ENCODE data around the gene PSEN2.

Gene PSEN2

DNA sequence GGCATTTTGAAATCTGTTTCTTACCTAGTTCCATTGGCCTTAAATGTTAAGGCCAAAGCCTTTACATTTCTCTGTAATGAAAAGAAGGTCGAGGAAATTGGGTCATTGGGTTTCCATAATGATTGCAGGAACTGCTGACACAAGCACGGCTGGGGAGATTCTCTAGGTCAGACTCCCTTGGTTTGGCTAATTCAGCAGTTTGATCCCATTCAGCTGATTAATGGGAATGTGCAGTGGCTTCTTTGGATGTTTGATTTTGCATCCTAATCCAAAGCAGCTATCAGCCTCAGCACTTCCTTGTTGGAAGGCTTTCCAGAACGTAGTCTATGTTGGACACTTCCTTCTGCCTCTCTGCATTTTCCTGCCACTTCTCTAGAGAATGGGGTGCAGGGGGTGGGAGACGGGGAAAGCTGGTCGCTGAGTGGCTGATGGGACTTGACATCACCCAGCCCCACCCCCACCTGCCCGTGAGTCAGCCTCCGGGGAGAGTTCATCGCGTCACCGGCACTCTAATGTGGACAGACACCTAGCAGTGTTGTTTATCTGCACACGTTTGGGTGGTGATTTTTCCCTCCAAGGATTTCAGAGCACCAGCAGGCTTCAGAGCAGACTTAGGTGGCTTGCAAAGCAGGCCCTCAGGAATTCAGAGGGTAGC, 5.4 kb downstream of the PSEN2 start:
- TF ChIP-seq TCF12 (IDR thresholded peaks at IDR 0.05; ENCODE audit: low read depth) (no peak), CEBPB (IDR thresholded peaks at IDR 0.05) (no peak), YY1 (IDR thresholded peaks at IDR 0.05; ENCODE audit: low read depth) (no peak), TAF1 (IDR thresholded peaks at IDR 0.05; ENCODE audit: low read depth) (no peak), ZBTB7A (IDR thresholded peaks at IDR 0.05; ENCODE audit: low read depth) (no peak), FOXM1 (IDR thresholded peaks at IDR 0.05; ENCODE audit: borderline replicate concordance, low read depth) (no peak), NFIC (IDR thresholded peaks at IDR 0.05) (no peak), EP300 (IDR thresholded peaks at IDR 0.05; ENCODE audit: borderline replicate concordance) (no peak)

DNA sequence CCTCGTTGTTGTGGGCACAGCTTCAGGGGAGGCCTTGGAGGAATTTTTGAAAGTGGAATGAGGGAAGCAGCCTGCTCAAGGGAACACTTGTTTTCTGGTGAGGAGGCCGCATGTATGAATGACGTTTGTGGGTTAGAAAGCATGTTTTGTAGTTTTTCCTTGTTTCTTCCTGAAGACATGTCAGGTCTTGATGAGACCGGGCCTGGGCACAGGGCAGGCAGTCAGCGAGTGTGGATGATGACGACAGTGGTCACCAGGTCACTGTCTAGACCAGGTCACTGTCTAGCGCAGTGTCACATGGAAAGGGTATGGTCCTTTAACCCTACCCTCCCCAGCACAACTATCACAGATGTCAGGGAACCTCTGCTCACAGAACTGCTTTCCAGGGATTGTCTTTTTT, 7.3 kb downstream of the PSEN2 start:
- TF ChIP-seq YY1 (IDR thresholded peaks at IDR 0.05; ENCODE audit: low read depth) (no peak), TEAD4 (IDR thresholded peaks at IDR 0.05) (no peak), TAF1 (IDR thresholded peaks at IDR 0.05; ENCODE audit: low read depth) (no peak), ZBTB7A (IDR thresholded peaks at IDR 0.05; ENCODE audit: low read depth) (no peak), NFIC (IDR thresholded peaks at IDR 0.05) (no peak), EGR1 (IDR thresholded peaks at IDR 0.05) (no peak), TCF12 (IDR thresholded peaks at IDR 0.05; ENCODE audit: low read depth) (no peak), CREB1 (IDR thresholded peaks at IDR 0.05; ENCODE audit: low read depth) (no peak), FOXM1 (IDR thresholded peaks at IDR 0.05; ENCODE audit: borderline replicate concordance, low read depth) (no peak), RAD21 (IDR thresholded peaks at IDR 0.05; ENCODE audit: low read depth) (no peak), EP300 (IDR thresholded peaks at IDR 0.05; ENCODE audit: borderline replicate concordance) (no peak), CEBPB (IDR thresholded peaks at IDR 0.05) (no peak)
- TF ChIP-seq, protein P1, sequence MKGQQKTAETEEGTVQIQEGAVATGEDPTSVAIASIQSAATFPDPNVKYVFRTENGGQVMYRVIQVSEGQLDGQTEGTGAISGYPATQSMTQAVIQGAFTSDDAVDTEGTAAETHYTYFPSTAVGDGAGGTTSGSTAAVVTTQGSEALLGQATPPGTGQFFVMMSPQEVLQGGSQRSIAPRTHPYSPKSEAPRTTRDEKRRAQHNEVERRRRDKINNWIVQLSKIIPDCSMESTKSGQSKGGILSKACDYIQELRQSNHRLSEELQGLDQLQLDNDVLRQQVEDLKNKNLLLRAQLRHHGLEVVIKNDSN (IDR thresholded peaks at IDR 0.05), result no peak
- TF ChIP-seq, protein P2, sequence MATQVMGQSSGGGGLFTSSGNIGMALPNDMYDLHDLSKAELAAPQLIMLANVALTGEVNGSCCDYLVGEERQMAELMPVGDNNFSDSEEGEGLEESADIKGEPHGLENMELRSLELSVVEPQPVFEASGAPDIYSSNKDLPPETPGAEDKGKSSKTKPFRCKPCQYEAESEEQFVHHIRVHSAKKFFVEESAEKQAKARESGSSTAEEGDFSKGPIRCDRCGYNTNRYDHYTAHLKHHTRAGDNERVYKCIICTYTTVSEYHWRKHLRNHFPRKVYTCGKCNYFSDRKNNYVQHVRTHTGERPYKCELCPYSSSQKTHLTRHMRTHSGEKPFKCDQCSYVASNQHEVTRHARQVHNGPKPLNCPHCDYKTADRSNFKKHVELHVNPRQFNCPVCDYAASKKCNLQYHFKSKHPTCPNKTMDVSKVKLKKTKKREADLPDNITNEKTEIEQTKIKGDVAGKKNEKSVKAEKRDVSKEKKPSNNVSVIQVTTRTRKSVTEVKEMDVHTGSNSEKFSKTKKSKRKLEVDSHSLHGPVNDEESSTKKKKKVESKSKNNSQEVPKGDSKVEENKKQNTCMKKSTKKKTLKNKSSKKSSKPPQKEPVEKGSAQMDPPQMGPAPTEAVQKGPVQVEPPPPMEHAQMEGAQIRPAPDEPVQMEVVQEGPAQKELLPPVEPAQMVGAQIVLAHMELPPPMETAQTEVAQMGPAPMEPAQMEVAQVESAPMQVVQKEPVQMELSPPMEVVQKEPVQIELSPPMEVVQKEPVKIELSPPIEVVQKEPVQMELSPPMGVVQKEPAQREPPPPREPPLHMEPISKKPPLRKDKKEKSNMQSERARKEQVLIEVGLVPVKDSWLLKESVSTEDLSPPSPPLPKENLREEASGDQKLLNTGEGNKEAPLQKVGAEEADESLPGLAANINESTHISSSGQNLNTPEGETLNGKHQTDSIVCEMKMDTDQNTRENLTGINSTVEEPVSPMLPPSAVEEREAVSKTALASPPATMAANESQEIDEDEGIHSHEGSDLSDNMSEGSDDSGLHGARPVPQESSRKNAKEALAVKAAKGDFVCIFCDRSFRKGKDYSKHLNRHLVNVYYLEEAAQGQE (IDR thresholded peaks at IDR 0.05; ENCODE audit: low read depth), result no peak
- TF ChIP-seq, protein P3, sequence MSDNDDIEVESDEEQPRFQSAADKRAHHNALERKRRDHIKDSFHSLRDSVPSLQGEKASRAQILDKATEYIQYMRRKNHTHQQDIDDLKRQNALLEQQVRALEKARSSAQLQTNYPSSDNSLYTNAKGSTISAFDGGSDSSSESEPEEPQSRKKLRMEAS (IDR thresholded peaks at IDR 0.05), result no peak

DNA sequence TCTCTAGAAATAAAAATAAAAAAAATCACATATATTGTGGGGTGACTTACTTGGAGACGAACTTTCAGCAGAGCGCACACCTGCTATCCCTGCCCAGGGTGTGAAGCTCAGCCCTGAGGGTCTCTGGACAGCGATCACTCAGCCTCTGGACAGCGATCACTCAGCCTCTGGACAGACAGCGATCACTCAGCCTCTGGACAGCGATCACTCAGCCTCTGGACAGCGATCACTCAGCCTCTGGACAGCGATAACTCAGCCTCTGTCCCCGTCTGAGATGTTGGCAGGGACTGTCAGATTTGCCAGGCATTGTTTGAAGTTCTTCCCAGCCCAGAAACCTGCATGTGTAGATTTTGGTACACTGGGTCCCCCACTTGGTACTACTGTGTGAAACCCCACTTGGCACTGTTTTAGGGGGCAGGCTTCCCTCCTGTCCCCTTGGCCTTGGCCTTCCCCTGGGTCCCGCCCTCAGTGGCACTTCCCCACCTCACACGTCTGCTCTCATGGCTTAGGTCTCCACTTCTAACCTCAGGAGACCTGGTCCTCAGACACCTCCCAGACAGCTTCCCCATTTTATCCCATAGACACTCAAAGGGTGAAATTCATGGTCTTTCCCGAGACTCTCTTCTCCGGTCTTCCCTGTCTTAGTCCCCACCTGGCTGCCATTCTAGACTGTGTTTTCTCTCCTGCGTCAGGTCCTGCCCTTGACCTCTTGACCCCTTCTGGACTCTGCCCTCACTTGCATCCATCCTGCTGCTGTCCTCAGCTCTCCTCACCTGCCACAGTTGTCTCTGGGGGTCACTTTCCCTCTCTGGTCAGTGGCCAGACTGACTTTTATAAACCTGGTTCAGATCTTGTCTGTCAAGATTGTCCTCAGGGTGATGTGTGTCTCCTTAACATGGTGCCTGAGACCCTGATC, 10.2 kb downstream of the PSEN2 start:
- no peak for TF ChIP-seq EGR1 (IDR thresholded peaks at IDR 0.05)
- TF ChIP-seq CREB1 (IDR thresholded peaks at IDR 0.05; ENCODE audit: low read depth), result no peak
- TF ChIP-seq, protein P2 (IDR thresholded peaks at IDR 0.05; ENCODE audit: low read depth), result peak; percentile 84
- no peak for TF ChIP-seq TAF1 (IDR thresholded peaks at IDR 0.05; ENCODE audit: low read depth)

DNA sequence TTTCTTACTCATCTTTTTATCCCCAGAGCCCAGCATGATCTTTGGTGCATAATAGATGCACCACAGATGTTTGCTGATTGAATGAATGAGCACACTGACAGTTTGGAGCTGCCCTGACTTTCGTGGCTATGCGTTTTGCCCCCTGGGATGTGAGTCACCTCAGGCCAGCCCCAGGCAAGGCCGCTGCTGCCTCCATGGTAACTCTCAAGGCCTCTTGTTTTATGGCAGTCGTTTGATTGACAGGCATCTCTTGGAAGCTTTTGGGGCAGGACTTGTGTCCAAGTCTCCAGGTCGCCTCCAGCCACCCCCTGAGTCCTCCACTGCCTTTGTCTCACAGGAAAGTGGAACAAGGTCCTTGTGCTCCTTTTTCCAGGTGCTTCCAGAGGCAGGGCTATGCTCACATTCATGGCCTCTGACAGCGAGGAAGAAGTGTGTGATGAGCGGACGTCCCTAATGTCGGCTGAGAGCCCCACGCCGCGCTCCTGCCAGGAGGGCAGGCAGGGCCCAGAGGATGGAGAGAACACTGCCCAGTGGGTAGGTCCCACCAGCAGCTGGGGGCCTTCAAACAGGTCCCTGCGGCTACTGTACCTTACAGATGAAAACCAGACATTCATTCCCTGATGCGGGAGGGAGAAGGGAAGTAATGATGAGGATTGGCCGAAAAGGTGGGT, 11.2 kb downstream of the PSEN2 start:
- no peak for TF ChIP-seq FOXM1 (IDR thresholded peaks at IDR 0.05; ENCODE audit: borderline replicate concordance, low read depth)
- TF ChIP-seq EP300 (IDR thresholded peaks at IDR 0.05; ENCODE audit: borderline replicate concordance), result no peak
- TF ChIP-seq CREB1 (IDR thresholded peaks at IDR 0.05; ENCODE audit: low read depth), result no peak
- no peak for TF ChIP-seq NFIC (IDR thresholded peaks at IDR 0.05)
- TF ChIP-seq, protein P1 (IDR thresholded peaks at IDR 0.05), result no peak
- no peak for TF ChIP-seq RAD21 (IDR thresholded peaks at IDR 0.05; ENCODE audit: low read depth)
- TF ChIP-seq TAF1 (IDR thresholded peaks at IDR 0.05; ENCODE audit: low read depth), result no peak
- no peak for TF ChIP-seq YY1 (IDR thresholded peaks at IDR 0.05; ENCODE audit: low read depth)

DNA sequence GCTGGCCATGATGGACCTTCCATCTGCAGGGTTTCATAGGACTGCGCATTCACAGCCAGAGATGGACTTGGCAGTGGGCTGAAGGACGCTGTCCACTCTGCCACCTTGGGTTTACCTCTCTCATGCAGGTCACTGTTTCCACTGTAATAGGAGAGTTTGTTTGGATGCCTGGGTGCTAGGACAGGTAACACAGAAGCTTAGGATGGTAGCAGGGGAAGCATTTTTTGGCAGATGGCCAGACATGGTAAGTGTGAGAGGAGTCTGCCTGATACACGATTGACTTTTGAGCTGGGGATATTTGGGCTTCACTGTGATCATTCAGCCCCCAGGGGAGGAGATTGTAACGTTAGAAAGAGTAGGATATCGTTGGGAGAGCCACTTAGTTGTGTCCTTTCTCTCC, 11.8 kb downstream of the PSEN2 start:
- TF ChIP-seq TEAD4 (IDR thresholded peaks at IDR 0.05) (no peak), YY1 (IDR thresholded peaks at IDR 0.05; ENCODE audit: low read depth) (no peak), ZBTB7A (IDR thresholded peaks at IDR 0.05; ENCODE audit: low read depth) (no peak), TCF12 (IDR thresholded peaks at IDR 0.05; ENCODE audit: low read depth) (no peak), TAF1 (IDR thresholded peaks at IDR 0.05; ENCODE audit: low read depth) (no peak), EP300 (IDR thresholded peaks at IDR 0.05; ENCODE audit: borderline replicate concordance) (no peak), RAD21 (IDR thresholded peaks at IDR 0.05; ENCODE audit: low read depth) (no peak), CEBPB (IDR thresholded peaks at IDR 0.05) (no peak), CREB1 (IDR thresholded peaks at IDR 0.05; ENCODE audit: low read depth) (no peak), EGR1 (IDR thresholded peaks at IDR 0.05) (no peak), FOXM1 (IDR thresholded peaks at IDR 0.05; ENCODE audit: borderline replicate concordance, low read depth) (no peak)
- TF ChIP-seq, protein P3 (IDR thresholded peaks at IDR 0.05), result no peak
- TF ChIP-seq, protein P1 (IDR thresholded peaks at IDR 0.05), result no peak
